ENCODE data around the gene UBE2Z. TPM values are rescaled to one million over a fixed set of nuclear protein-coding genes. Genes with fewer than 3 reads are reported as not detected.

UBE2Z gene
- total RNA-seq (10 to 100 TPM; 20.5 to 23.8 TPM), polyA plus RNA-seq (10 to 100 TPM; 10.5 to 17.1 TPM)

GRCh38 chr17:48908047-48908843 is at the start of gene UBE2Z:
Gene UBE2Z, plus strand, starts transcription at chr17:48908407. Its CDS starts 97 bp downstream, at chr17:48908504.
- WGBS = under 1% methylated on average over 81 of the region's 81 CpGs
- Histone ChIP-seq H3K9ac (ENCODE audit: low read depth in 1 of 2, low read length in 2 of 2) (peak within 1 kb of the TSS; percentile 43 to 71), H3K4me3 (ENCODE audit: low read depth in 1 of 3, low read length in 3 of 3) (peak within 1 kb of the TSS; percentile 80 to 97 (median 89)), H3K4me1 (ENCODE audit: control insufficient read depth in 4 of 4, insufficient read depth in 4 of 4, low read length in 3 of 4) (peaks cover 4 to 24% (median 21%) of the 10 kb centered on the region in 4 donors), H3K9me3 (ENCODE audit: control insufficient read depth in 4 of 4, low read length in 3 of 4) (no peaks in the 10 kb centered on the region), H3K27me3 (ENCODE audit: control insufficient read depth in 4 of 4, insufficient read depth in 4 of 4, low read length in 3 of 4) (no peaks in the 10 kb centered on the region), H3K36me3 (ENCODE audit: control insufficient read depth in 4 of 4, insufficient read depth in 3 of 4, low read depth in 1 of 4, low read length in 3 of 4) (peaks cover 0 to 10% (median 8%) of the 10 kb centered on the region in 4 donors), H3K27ac (ENCODE audit: low read depth in 1 of 2, low read length in 2 of 2) (peak within 1 kb of the TSS; percentile 71 to 81)
- DNase-seq (ENCODE audit: low spot score) = peak; percentile 96
- peak in 1 of 2 donors; percentile 16 for TF ChIP-seq RAD21 (IDR thresholded peaks at IDR 0.05)
- no peak for TF ChIP-seq FOXA2 (IDR thresholded peaks at IDR 0.05)
- TF ChIP-seq ZBTB33 (IDR thresholded peaks at IDR 0.05) = no peak
- peak in 1 of 2 donors; percentile 23 for TF ChIP-seq RXRA (IDR thresholded peaks at IDR 0.05)
- no peak for TF ChIP-seq ATF3 (IDR thresholded peaks at IDR 0.05)
- no peak for TF ChIP-seq MAX (IDR thresholded peaks at IDR 0.05)
- TF ChIP-seq REST (IDR thresholded peaks at IDR 0.05) = peak; percentile 57
- TF ChIP-seq JUND (IDR thresholded peaks at IDR 0.05) = no peak
- peak; percentile 78 for TF ChIP-seq YY1 (IDR thresholded peaks at IDR 0.05)
- peak in 1 of 2 donors; percentile 76 for TF ChIP-seq GABPA (IDR thresholded peaks at IDR 0.05 in 1 of 2, conservative IDR thresholded peaks at IDR 0.05 in 1 of 2)
- TF ChIP-seq FOXA1 (IDR thresholded peaks at IDR 0.05) = no peak
- TF ChIP-seq TAF1 (conservative IDR thresholded peaks at IDR 0.05) = peak; percentile 88
- no peak for TF ChIP-seq EGR1 (IDR thresholded peaks at IDR 0.05; ENCODE audit: low read depth in 2 of 2)
- no peak for TF ChIP-seq HNF4G (IDR thresholded peaks at IDR 0.05)
- no peak for TF ChIP-seq HNF4A (conservative IDR thresholded peaks at IDR 0.05)
- no peak for TF ChIP-seq CTCF (IDR thresholded peaks at IDR 0.05; ENCODE audit: low read depth, low read length, missing input control)
- TF ChIP-seq SP1 (IDR thresholded peaks at IDR 0.05) = peak; percentile 49
- TF ChIP-seq NR2F2 (IDR thresholded peaks at IDR 0.05) = no peak

Data from liver (tissue), 9 donors.